ENCODE results near the gene ECHS1.

GRCh38 chr10:133324857-133325260, 48.3 kb downstream of the ECHS1 start:
- TF ChIP-seq CTCF (IDR thresholded peaks at IDR 0.05) = no peak
- no peak for TF ChIP-seq EP300 (IDR thresholded peaks at IDR 0.05)
- no peak for TF ChIP-seq POLR2AphosphoS5 (IDR thresholded peaks at IDR 0.05)

Data from esophagus muscularis mucosa (tissue), 4 donors.